ENCODE results near the gene FAM174B.

- TF ChIP-seq EZH2phosphoT487 (IDR thresholded peaks at IDR 0.05; ENCODE audit: unreplicated experiment): no peak
- no peak for TF ChIP-seq CTCF (conservative IDR thresholded peaks at IDR 0.05; ENCODE audit: low read depth in 2 of 2)
- TF ChIP-seq EZH2 (IDR thresholded peaks at IDR 0.05; ENCODE audit: low read depth, unreplicated experiment): no peak
- TF ChIP-seq REST (IDR thresholded peaks at IDR 0.05; ENCODE audit: unreplicated experiment): no peak
- TF ChIP-seq CREB1 (CRISPR knock-in tag; IDR thresholded peaks at IDR 0.05; ENCODE audit: low read depth): no peak
- TF ChIP-seq POLR2AphosphoS5 (IDR thresholded peaks at IDR 0.05; ENCODE audit: low read depth): no peak
- no peak for TF ChIP-seq ZNF331 (CRISPR knock-in tag; IDR thresholded peaks at IDR 0.05; ENCODE audit: low read depth)
- no peak for TF ChIP-seq NANOG (IDR thresholded peaks at IDR 0.05; ENCODE audit: borderline replicate concordance)
These were observed 13.0 kb upstream of the FAM174B start for GRCh38 chr15:92668620-92669019.

All from GM23338 (cell line).